HEK293 (cell line): ENCODE data around the gene SELENOO.

Source experiments
- CTCF ChIA-PET: fragments of 350-600 bp; formaldehyde crosslinking; extraction: SDS; loops from one replicate; lab custom pipeline; 2021; ENCODE audit warnings: antibody characterized with exemption; lab: Yijun Ruan, JAX
- POLR2A ChIA-PET: fragments of 300-600 bp; formaldehyde crosslinking; extraction: SDS; loops from one replicate; lab custom pipeline; 2020; ENCODE audit warnings: antibody characterized with exemption, inconsistent platforms; lab: Yijun Ruan, JAX
- H3K27ac ChIP-seq: fragments of 200-500 bp; sonication (Bioruptor generic); 2 replicates; pipeline ENCODE4 v1.5.1; 2014; ENCODE audit warnings: low read depth, low read length, control low read depth, inconsistent platforms; ENCODE audit errors: extremely low read depth
- H3K36me3 ChIP-seq, 2 experiments: fragments of 200-500 bp in 1 of 2; sonication (Bioruptor generic) in 1 of 2; 1 replicate in 1 of 2; 2 replicates in 1 of 2; pipeline ENCODE4 v1.5.1; 2014 to 2017; ENCODE audit warnings: inconsistent platforms in 2 of 2, low read length in 2 of 2; ENCODE audit not compliant: control insufficient read depth in 2 of 2, insufficient read depth in 1 of 2
- H3K4me1 ChIP-seq: fragments of 200-500 bp; sonication (Bioruptor generic); 2 replicates; pipeline ENCODE4 v1.5.1; 2014; ENCODE audit warnings: mild to moderate bottlenecking, low read length, inconsistent platforms; ENCODE audit not compliant: control insufficient read depth, insufficient read depth
- H3K4me3 ChIP-seq: 2 replicates; pipeline ENCODE4 v1.5.1; 2011; ENCODE audit warnings: low read depth, mild to moderate bottlenecking, control low read depth, low read length, moderate library complexity
- H3K9me3 ChIP-seq: fragments of 200-500 bp; sonication (Bioruptor generic); 2 replicates; pipeline ENCODE4 v1.5.1; 2014; ENCODE audit warnings: low read depth, low read length, inconsistent platforms; ENCODE audit not compliant: control insufficient read depth, insufficient read depth
- BCL11A ChIP-seq: fragments of 450-650 bp; formaldehyde crosslinking; IDR thresholded peaks from 2 replicates; pipeline ENCODE4 v1.5.1; 2016; ENCODE audit warnings: low read depth, missing biosample characterization, missing genetic modification characterization
- BCL11B ChIP-seq: fragments of 450-650 bp; formaldehyde crosslinking; IDR thresholded peaks from 2 replicates; pipeline ENCODE4 v1.5.1; 2016; ENCODE audit warnings: low read depth, missing biosample characterization, missing genetic modification characterization
- GLI4 ChIP-seq: fragments of 450-650 bp; formaldehyde crosslinking; IDR thresholded peaks from 2 replicates; pipeline ENCODE4 v1.5.1; 2016; ENCODE audit warnings: missing biosample characterization, missing genetic modification characterization
- HIC1 ChIP-seq: fragments of 450-650 bp; formaldehyde crosslinking; IDR thresholded peaks from 2 replicates; pipeline ENCODE4 v1.5.1; 2016; ENCODE audit warnings: missing biosample characterization, missing genetic modification characterization
- HOXC10 ChIP-seq: sonication (generic); formaldehyde crosslinking; IDR thresholded peaks from 2 replicates; pipeline ENCODE4 v1.8.1; 2023; ENCODE audit warnings: mild to moderate bottlenecking, missing genetic modification reagents
- KLF1 ChIP-seq: fragments of 450-650 bp; formaldehyde crosslinking; IDR thresholded peaks from 2 replicates; pipeline ENCODE4 v1.5.1; 2016; ENCODE audit warnings: missing biosample characterization, missing genetic modification characterization
- REPIN1 ChIP-seq: fragments of 450-650 bp; formaldehyde crosslinking; IDR thresholded peaks from 2 replicates; pipeline ENCODE4 v1.5.1; 2017; ENCODE audit warnings: missing biosample characterization, missing genetic modification characterization, low read depth
- ZBTB7A ChIP-seq: fragments of 450-650 bp; formaldehyde crosslinking; IDR thresholded peaks from 2 replicates; pipeline ENCODE4 v1.5.1; 2016; ENCODE audit warnings: low read depth, missing biosample characterization, missing genetic modification characterization
- ZFP3 ChIP-seq: fragments of 450-650 bp; formaldehyde crosslinking; IDR thresholded peaks from 2 replicates; pipeline ENCODE4 v1.5.1; 2016; ENCODE audit warnings: low read depth, missing biosample characterization, missing genetic modification characterization
- ZNF324 ChIP-seq: fragments of 450-650 bp; formaldehyde crosslinking; IDR thresholded peaks from 2 replicates; pipeline ENCODE4 v1.5.1; 2016; ENCODE audit warnings: missing biosample characterization, missing genetic modification characterization
- ZNF362 ChIP-seq: fragments of 450-650 bp; formaldehyde crosslinking; IDR thresholded peaks from 2 replicates; pipeline ENCODE4 v1.5.1; 2016; ENCODE audit warnings: missing biosample characterization, missing genetic modification characterization
- ZNF510 ChIP-seq: fragments of 450-650 bp; formaldehyde crosslinking; IDR thresholded peaks from 2 replicates; pipeline ENCODE4 v1.5.1; 2018; ENCODE audit warnings: mild to moderate bottlenecking, missing genetic modification characterization, missing biosample characterization; ENCODE audit not compliant: insufficient replicate concordance
- ZNF585B ChIP-seq: fragments of 450-650 bp; formaldehyde crosslinking; IDR thresholded peaks from 2 replicates; pipeline ENCODE4 v1.5.1; 2016; ENCODE audit warnings: missing biosample characterization, missing genetic modification characterization
- ZNF600 ChIP-seq: fragments of 450-650 bp; formaldehyde crosslinking; IDR thresholded peaks from 2 replicates; pipeline ENCODE4 v1.5.1; 2016; ENCODE audit warnings: missing biosample characterization, missing genetic modification characterization
- ZNF610 ChIP-seq: fragments of 450-650 bp; formaldehyde crosslinking; IDR thresholded peaks from 2 replicates; pipeline ENCODE4 v1.5.1; 2016; ENCODE audit warnings: missing biosample characterization, missing genetic modification characterization, borderline replicate concordance
- ZNF629 ChIP-seq: fragments of 450-650 bp; formaldehyde crosslinking; IDR thresholded peaks from 2 replicates; pipeline ENCODE4 v1.5.1; 2017; ENCODE audit warnings: missing biosample characterization, missing genetic modification characterization
- ZNF677 ChIP-seq: fragments of 450-650 bp; IDR thresholded peaks from 2 replicates; pipeline ENCODE4 v1.5.0; 2018; ENCODE audit warnings: missing biosample characterization, mild to moderate bottlenecking, missing genetic modification characterization, moderate library complexity
- ZNF792 ChIP-seq: fragments of 450-650 bp; formaldehyde crosslinking; IDR thresholded peaks from 2 replicates; pipeline ENCODE4 v1.5.1; 2016; ENCODE audit warnings: missing biosample characterization, missing genetic modification characterization
- TF ChIP-seq, protein P1 (sequence below): fragments of 450-650 bp; IDR thresholded peaks from 2 replicates; pipeline ENCODE4 v1.5.1; 2018; ENCODE audit warnings: missing biosample characterization, missing genetic modification characterization

SELENOO gene

GRCh38 chr22:50253046-50253915 is 52.5 kb downstream of the SELENOO start:
- Histone ChIP-seq H3K4me3 (no peak overlapping the region), H3K27ac (no peak overlapping the region), H3K4me1 (peaks cover 9% of the 10 kb centered on the region)
- POLR2A ChIA-PET, result interaction anchor here (0.6 to 1.9 kb wide), 4 partner anchors 10 to 72 kb away, joined by 3 to 7 read pairs (median 6); no protein-coding TSS in a partner anchor
- TF ChIP-seq BCL11B (tag by site-specific recombination) (peak; percentile 79), ZNF324 (tag by site-specific recombination) (no peak), ZNF510 (tag by site-specific recombination) (no peak), ZNF610 (tag by site-specific recombination) (no peak), BCL11A (tag by site-specific recombination) (peak; percentile 60), ZNF677 (tag by site-specific recombination) (no peak), ZFP3 (no peak), ZNF629 (tag by site-specific recombination) (no peak), GLI4 (no peak), KLF1 (no peak), HOXC10 (CRISPR knock-in tag) (no peak)
- TF ChIP-seq, all 188 proteins: peak for 2
- no peaks in the 10 kb centered on the region for H3K9me3 ChIP-seq
- CTCF ChIA-PET, result interaction anchor here (0.5 to 2.6 kb wide), 15 partner anchors 11 to 309 kb away, joined by 3 to 17 read pairs (median 4); partner anchors contain the start of genes PLXNB2, SCO2 and SYCE3
- H3K36me3 ChIP-seq, result peaks cover 0 to 80% of the 10 kb centered on the region in 2 experiments; a peak in 1 of 3 replicates

GRCh38 chr22:50253941-50254340 is 53.1 kb downstream of the SELENOO start:
- TF ChIP-seq ZNF600 (tag by site-specific recombination), result 0 out of 2 replicates have a peak, but pooled peaks have one; percentile 38
- TF ChIP-seq ZNF362 (tag by site-specific recombination), result no peak
- TF ChIP-seq REPIN1 (tag by site-specific recombination), result no peak
- no peak for TF ChIP-seq ZNF585B (tag by site-specific recombination)
- 0 out of 2 replicates have a peak, but pooled peaks have one; percentile 16 for TF ChIP-seq HIC1 (tag by site-specific recombination)
- TF ChIP-seq ZNF792 (tag by site-specific recombination), result 0 out of 2 replicates have a peak, but pooled peaks have one; percentile 20
- no peak for TF ChIP-seq ZBTB7A (tag by site-specific recombination)
- TF ChIP-seq KLF1, result peak; percentile 47; the same call in 1 of the 2 replicates
- TF ChIP-seq, protein P1, sequence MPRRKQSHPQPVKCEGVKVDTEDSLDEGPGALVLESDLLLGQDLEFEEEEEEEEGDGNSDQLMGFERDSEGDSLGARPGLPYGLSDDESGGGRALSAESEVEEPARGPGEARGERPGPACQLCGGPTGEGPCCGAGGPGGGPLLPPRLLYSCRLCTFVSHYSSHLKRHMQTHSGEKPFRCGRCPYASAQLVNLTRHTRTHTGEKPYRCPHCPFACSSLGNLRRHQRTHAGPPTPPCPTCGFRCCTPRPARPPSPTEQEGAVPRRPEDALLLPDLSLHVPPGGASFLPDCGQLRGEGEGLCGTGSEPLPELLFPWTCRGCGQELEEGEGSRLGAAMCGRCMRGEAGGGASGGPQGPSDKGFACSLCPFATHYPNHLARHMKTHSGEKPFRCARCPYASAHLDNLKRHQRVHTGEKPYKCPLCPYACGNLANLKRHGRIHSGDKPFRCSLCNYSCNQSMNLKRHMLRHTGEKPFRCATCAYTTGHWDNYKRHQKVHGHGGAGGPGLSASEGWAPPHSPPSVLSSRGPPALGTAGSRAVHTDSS (tag by site-specific recombination), result no peak
- H3K27ac ChIP-seq, result no peak overlapping the region
- H3K9me3 ChIP-seq, result no peaks in the 10 kb centered on the region
- H3K36me3 ChIP-seq, result peaks cover 0 to 80% of the 10 kb centered on the region in 2 experiments; a peak in 1 of 3 replicates
- no peak overlapping the region for H3K4me3 ChIP-seq
- ChIA-PET CTCF (interaction anchor here (0.7 kb wide), 1 partner anchor 22 kb away, joined by 3 read pairs; no protein-coding TSS in a partner anchor), POLR2A (no interaction called here)
- H3K4me1 ChIP-seq, result peaks cover 9% of the 10 kb centered on the region
